HG03558 (cell line): Measurements from ENCODE around the gene KIZ.

ENCODE experiments used
- ATAC-seq: cut with Tn5 transposase; IDR thresholded peaks from one replicate; pipeline ENCODE4 v1.9.1; 2021; ENCODE audit warnings: moderate number of reproducible peaks; ENCODE audit not compliant: unreplicated experiment; ENCODE audit errors: extremely low read depth

KIZ gene

GRCh38 chr20:21251278-21251677 lies 125.4 kb downstream of the KIZ start:
- no peak for ATAC-seq

GRCh38 chr20:21257192-21257591 lies 131.3 kb downstream of the KIZ start:
- no peak for ATAC-seq

DNA sequence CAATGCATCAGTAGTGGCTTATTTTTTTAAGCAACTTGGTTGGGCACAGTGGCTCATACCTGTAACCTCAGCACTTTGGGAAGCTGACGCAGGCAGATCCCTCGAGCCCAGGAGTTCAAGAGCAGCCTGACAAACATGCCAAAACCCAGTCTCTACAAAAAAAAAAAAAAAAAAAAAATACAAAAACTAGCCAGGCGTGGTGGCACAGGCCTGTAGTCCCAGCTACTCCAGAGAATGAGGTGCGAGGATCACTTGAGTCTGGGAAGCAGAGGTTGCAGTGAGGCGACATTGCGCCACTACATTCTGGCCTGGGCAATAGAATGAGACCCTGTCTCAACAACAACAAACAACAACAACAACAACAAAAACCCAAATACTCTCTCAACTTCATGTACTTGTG lies 132.5 kb downstream of the KIZ start:
- no peak for ATAC-seq

DNA sequence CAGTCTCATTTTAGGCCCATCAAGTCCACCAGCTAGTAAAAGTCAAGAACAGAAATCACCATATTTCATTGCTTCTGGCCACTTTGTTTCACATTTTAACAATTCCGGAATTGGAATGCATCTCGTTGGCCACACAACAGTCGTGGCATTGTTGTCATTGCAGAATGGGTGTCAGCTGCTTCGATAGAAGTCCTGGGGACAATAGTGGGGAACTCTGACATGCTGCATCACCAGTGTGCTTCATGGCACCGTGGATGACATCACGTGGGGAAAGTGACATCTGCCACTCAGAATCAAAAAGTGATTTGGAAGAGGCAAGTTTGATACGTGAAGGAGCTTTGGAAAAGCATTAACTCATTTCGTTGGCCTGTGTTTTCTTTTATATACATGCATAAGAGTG lies 133.5 kb downstream of the KIZ start:
- no peak for ATAC-seq

GRCh38 chr20:21262812-21263211 lies 136.9 kb downstream of the KIZ start:
- ATAC-seq = no peak

DNA sequence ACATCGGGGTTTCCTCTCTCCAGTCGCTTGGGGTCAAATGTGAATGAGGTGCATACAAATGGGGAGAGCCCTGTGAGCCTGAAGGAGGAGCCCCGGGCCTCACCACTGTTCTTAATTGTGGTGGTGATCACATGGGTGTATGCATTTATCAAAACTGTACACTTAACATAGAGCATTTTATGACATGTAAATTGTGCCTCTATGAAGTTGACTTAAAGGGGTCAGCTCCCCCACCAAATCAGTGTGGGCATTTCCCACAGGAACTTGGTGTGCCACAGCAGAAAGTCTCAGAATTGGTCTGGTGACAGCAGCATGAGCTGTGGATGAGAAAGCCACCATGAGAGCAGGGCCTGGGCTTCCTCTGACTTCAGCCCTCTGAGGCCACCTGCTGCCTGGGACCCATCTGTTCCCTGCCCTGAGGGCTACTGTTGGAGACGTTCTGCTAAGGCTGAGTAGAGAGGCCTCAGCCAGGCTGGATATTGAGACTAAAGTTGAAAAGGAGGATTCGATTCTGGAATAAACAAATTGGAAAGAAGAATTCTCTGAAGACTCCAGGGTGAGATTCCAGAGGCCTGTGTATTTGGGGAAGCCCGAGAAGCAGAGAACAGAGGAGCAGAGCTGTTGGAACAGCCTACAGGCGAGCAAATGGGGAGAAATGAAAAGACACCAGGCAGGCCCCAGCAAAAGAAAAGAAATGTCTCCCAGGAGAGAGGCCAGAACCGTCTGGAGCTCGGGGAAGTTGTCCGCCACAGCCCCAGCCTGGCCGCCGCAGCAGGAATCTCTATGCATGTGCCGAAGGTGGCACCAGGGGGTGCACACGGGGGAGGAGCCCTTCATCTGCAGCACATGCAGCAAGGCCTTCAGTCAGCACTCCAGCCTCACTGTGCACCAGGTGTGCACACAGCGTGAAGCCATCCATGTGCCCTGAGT lies 139.6 kb downstream of the KIZ start:
- ATAC-seq = no peak

DNA sequence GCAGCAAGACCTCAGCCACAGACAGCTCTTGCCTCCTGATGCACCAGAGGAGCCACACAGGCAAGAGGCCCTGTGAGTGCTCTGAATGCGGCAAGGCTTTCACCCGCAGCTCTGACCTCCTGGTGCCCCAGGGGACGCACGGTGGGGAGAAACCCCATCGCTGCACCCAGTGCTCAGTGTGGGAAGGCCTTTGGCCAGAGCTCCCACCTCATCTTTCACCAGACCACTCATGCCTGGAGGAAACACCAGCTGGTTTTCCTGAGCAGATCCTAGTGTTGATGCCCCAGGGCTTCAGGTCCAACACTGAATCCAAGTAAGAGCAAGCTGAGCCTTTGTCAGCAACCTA lies 140.3 kb downstream of the KIZ start:
- ATAC-seq = no peak

GRCh38 chr20:21269772-21270171 lies 143.9 kb downstream of the KIZ start:
- no peak for ATAC-seq

- ATAC-seq = no peak
These were observed 144.9 kb downstream of the KIZ start for GRCh38 chr20:21270806-21271205.

- ATAC-seq = no peak
These were observed 146.4 kb downstream of the KIZ start for GRCh38 chr20:21272279-21272678.

DNA sequence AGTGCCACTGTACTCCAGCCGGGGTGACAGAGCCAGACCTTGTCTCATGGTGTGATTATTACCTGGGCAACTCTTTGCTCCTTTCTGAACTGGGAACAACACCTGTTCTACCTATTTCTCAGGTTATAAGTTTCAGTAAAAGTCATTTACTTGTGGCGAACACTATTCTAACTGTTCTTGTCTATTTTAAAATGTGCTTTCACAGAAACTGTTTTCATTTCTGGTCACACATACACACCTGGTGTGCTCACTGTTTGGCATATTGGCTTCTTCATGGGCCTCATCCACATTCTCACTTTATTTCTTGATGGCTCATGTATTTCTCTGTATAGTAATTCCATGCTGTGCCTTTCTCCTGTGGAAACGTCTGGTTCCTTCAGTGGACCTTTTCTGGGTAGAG lies 146.8 kb downstream of the KIZ start:
- ATAC-seq = no peak

GRCh38 chr20:21273755-21274386 lies 148.0 kb downstream of the KIZ start:
- no peak for ATAC-seq

- ATAC-seq = no peak
These were observed 152.9 kb downstream of the KIZ start for GRCh38 chr20:21278829-21279228.

GRCh38 chr20:21279706-21280521 lies 154.0 kb downstream of the KIZ start:
- ATAC-seq = no peak

DNA sequence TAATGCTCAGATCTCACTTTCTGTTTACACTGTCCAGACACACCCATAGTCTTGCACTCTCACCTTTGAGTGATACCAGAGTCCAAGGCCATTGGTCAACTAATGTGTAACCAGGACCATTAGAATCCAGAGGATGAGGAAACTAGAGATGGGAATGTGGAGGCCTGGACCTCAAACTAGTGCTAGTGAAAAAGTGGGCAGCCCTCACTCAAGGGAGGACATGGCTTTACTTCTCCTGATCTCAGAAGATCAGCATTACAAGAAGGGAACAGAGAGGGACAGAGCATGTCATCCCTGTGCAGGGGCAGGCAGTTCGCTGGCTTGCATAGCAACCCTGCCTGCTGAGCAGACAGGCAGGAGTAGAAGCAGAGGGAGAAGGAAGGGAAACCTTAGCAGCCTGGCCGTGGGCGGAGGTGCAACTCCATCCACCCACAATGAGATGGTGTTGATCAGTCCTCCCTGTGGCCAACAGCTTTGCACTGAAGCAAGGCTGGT lies 154.7 kb downstream of the KIZ start:
- no peak for ATAC-seq

GRCh38 chr20:21286775-21287174 lies 160.9 kb downstream of the KIZ start:
- no peak for ATAC-seq

- no peak for ATAC-seq
These were observed 162.9 kb downstream of the KIZ start for GRCh38 chr20:21288587-21289370.

GRCh38 chr20:21289651-21290050 lies 163.8 kb downstream of the KIZ start:
- ATAC-seq = no peak

- no peak for ATAC-seq
These were observed 165.1 kb downstream of the KIZ start for GRCh38 chr20:21291026-21291425.

GRCh38 chr20:21294755-21295154 lies 168.9 kb downstream of the KIZ start:
- ATAC-seq = no peak
